ENCODE results near the gene AKNA. TPM values are rescaled to one million over a fixed set of nuclear protein-coding genes. Genes with fewer than 3 reads are reported as not detected.

Gene AKNA
- total RNA-seq, 1 experiment from 2014 or later = 29.3 TPM

DNA sequence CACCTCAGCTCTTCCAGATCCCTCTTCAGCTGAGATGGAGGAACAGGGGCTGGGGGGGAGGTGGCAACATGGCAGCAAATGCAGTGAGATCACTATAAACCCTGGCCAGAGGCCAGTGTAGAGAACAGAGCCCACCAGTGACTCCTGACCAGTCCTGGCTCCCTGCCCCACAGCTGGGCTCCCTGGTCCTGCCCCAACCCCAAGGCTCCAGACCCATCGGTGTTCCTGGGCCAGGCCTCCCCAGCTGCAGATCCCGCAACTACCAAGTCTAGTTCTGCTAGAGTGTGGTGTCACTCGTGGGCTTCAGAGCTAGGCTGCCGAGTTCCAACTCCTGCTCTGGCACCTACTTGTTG lies 16.8 kb downstream of the AKNA start (continued):
- TF ChIP-seq, protein P1, sequence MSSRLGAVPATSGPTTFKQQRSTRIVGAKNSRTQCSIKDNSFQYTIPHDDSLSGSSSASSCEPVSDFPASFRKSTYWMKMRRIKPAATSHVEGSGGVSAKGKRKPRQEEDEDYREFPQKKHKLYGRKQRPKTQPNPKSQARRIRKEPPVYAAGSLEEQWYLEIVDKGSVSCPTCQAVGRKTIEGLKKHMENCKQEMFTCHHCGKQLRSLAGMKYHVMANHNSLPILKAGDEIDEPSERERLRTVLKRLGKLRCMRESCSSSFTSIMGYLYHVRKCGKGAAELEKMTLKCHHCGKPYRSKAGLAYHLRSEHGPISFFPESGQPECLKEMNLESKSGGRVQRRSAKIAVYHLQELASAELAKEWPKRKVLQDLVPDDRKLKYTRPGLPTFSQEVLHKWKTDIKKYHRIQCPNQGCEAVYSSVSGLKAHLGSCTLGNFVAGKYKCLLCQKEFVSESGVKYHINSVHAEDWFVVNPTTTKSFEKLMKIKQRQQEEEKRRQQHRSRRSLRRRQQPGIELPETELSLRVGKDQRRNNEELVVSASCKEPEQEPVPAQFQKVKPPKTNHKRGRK (CRISPR knock-in tag; IDR thresholded peaks at IDR 0.05; ENCODE audit: borderline replicate concordance) = no peak
- TF ChIP-seq ESRRA (CRISPR knock-in tag; IDR thresholded peaks at IDR 0.05; ENCODE audit: borderline replicate concordance) = no peak
- TF ChIP-seq, protein P2, sequence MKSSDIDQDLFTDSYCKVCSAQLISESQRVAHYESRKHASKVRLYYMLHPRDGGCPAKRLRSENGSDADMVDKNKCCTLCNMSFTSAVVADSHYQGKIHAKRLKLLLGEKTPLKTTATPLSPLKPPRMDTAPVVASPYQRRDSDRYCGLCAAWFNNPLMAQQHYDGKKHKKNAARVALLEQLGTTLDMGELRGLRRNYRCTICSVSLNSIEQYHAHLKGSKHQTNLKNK (CRISPR knock-in tag; IDR thresholded peaks at IDR 0.05) = no peak

DNA sequence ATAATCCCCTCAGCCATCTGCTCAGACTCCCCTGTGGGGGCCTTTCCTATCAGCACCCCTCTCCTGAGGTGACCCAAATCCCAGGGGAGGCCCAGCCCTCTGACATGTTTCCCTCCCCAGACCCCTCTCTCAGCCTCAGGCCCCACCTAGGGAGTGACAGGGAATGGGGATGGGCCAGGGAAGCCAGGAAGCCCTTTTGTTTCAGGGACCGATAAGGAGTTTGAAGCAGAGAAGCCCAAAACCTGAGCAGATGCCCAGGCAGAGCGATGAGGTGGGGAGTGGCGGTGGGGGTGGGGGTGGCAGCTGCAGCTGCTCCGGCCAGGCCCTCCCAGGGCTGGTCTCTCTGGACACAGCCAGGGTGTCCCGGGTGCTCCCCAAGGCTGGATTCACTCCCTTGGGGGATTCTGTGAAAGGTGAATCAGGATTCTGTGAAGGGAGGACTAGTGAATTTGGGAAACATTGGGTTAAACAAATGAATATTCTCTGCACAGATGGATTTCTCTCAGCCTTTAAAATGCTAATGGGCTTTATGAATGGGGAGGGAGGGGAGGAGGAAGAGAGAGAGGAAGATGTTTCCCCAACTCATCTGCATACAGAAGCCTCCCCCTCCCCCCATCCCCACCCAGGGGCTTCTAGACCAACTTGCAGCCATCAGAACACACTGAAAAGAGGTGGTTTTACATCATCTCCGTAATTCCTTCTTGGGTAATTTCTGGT lies 17.4 kb downstream of the AKNA start:
- ChIA-PET CTCF (interaction anchor here (1.0 to 2.4 kb wide), 5 partner anchors 11 to 262 kb away, joined by 3 to 8 read pairs (median 4); no protein-coding TSS in a partner anchor), POLR2A (interaction anchor here (1.1 to 2.7 kb wide), 2 partner anchors 20 to 27 kb away, joined by 3 to 13 read pairs; no protein-coding TSS in a partner anchor)
- Mint-ChIP-seq H3K27me3 (ENCODE audit: low read depth) (no peaks in the 10 kb centered on the region), H3K4me3 (peak overlapping the region; percentile 39; the same call in 1 of the 2 replicates), H3K36me3 (0 out of 2 replicates have a peak, but pooled peaks cover 6% of the 10 kb centered on the region), H3K4me1 (peaks cover 65% of the 10 kb centered on the region), H3K27ac (peak overlapping the region; percentile 81), H3K9me3 (no peaks in the 10 kb centered on the region)
- DNase-seq (ENCODE audit: low spot score) = peak; percentile 48
- ATAC-seq = peak; percentile 79
- TF ChIP-seq CDX4 (CRISPR knock-in tag; IDR thresholded peaks at IDR 0.05; ENCODE audit: borderline replicate concordance) (no peak), FOXP1 (CRISPR knock-in tag; IDR thresholded peaks at IDR 0.05; ENCODE audit: borderline replicate concordance) (no peak), TEAD1 (CRISPR knock-in tag; IDR thresholded peaks at IDR 0.05) (peak; percentile 30; the same call in 1 of the 2 replicates), ATF2 (CRISPR knock-in tag; IDR thresholded peaks at IDR 0.05; ENCODE audit: borderline replicate concordance, low read depth) (no peak), GTF2I (CRISPR knock-in tag; conservative IDR thresholded peaks at IDR 0.05) (0 out of 2 replicates have a peak, but pooled peaks have one; percentile 53), PRDM15 (CRISPR knock-in tag; IDR thresholded peaks at IDR 0.05) (no peak), ZNF263 (CRISPR knock-in tag; IDR thresholded peaks at IDR 0.05; ENCODE audit: low read depth) (peak; percentile 93), MAX (CRISPR knock-in tag; IDR thresholded peaks at IDR 0.05) (0 out of 2 replicates have a peak, but pooled peaks have one; percentile 17)
- TF ChIP-seq, protein P3, sequence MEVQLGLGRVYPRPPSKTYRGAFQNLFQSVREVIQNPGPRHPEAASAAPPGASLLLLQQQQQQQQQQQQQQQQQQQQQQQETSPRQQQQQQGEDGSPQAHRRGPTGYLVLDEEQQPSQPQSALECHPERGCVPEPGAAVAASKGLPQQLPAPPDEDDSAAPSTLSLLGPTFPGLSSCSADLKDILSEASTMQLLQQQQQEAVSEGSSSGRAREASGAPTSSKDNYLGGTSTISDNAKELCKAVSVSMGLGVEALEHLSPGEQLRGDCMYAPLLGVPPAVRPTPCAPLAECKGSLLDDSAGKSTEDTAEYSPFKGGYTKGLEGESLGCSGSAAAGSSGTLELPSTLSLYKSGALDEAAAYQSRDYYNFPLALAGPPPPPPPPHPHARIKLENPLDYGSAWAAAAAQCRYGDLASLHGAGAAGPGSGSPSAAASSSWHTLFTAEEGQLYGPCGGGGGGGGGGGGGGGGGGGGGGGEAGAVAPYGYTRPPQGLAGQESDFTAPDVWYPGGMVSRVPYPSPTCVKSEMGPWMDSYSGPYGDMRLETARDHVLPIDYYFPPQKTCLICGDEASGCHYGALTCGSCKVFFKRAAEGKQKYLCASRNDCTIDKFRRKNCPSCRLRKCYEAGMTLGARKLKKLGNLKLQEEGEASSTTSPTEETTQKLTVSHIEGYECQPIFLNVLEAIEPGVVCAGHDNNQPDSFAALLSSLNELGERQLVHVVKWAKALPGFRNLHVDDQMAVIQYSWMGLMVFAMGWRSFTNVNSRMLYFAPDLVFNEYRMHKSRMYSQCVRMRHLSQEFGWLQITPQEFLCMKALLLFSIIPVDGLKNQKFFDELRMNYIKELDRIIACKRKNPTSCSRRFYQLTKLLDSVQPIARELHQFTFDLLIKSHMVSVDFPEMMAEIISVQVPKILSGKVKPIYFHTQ (CRISPR knock-in tag; IDR thresholded peaks at IDR 0.05) = no peak
